Stimulated activated CD4-positive, alpha-beta T cell treated with anti-CD3 and anti-CD28 coated beads, Interleukin-1b, Interleukin-23, amount 100 ng/mL, for 24 hours (primary cell): ENCODE results near the gene AGPAT3.
A peak's percentile ranks its signal among the peaks of the same experiment; 100 is the strongest.

Experiments
- DNase-seq, 4 experiments: peaks; one replicate each; pipeline ENCODE4 v3.0.0-alpha.2; 2020; ENCODE audit warnings: low read depth in 4 of 4, low spot score in 1 of 4

AGPAT3 gene

GRCh38 chr21:44013380-44014088 lies 148.5 kb downstream of the AGPAT3 start:
- peak in 2 of 4 experiments; percentile 15 to 28 for DNase-seq

- DNase-seq: no peak
Observed at GRCh38 chr21:44017601-44018000, 152.6 kb downstream of the AGPAT3 start.

- no peak for DNase-seq
Observed at GRCh38 chr21:44018127-44018526, 153.1 kb downstream of the AGPAT3 start.

- DNase-seq: no peak
Observed at GRCh38 chr21:44018813-44019567, 154.0 kb downstream of the AGPAT3 start.

GRCh38 chr21:44019568-44019958 lies 154.5 kb downstream of the AGPAT3 start:
- no peak for DNase-seq

- DNase-seq: no peak
Observed at GRCh38 chr21:44020551-44020950, 155.5 kb downstream of the AGPAT3 start.

GRCh38 chr21:44021064-44021463 lies 156.0 kb downstream of the AGPAT3 start:
- DNase-seq: no peak

GRCh38 chr21:44024257-44024656 lies 159.2 kb downstream of the AGPAT3 start:
- no peak for DNase-seq

GRCh38 chr21:44024887-44025353 lies 159.9 kb downstream of the AGPAT3 start:
- no peak for DNase-seq

- DNase-seq: no peak
Observed at GRCh38 chr21:44027607-44028286, 162.7 kb downstream of the AGPAT3 start.

GRCh38 chr21:44028287-44028659 lies 163.2 kb downstream of the AGPAT3 start:
- no peak for DNase-seq

GRCh38 chr21:44029460-44030087 lies 164.6 kb downstream of the AGPAT3 start:
- DNase-seq: no peak

GRCh38 chr21:44035244-44035643 lies 170.2 kb downstream of the AGPAT3 start:
- no peak for DNase-seq
